Spleen (tissue), 11 donors: Measurements from ENCODE around the gene KRT38. TPM values are rescaled to one million over a fixed set of nuclear protein-coding genes. Genes with fewer than 3 reads are reported as not detected.

Experiments
- DNase-seq: peaks from one replicate; pipeline ENCODE4 v3.0.0-alpha.2; 2020
- H3K27ac ChIP-seq, 8 donors: fragments of 200-600 bp; sonication (generic) in 7 of 8; 1 replicate in 4 of 8; 2 replicates in 4 of 8; pipeline versions ENCODE4 v1.5.0 to v1.8.0; 2016 to 2021; ENCODE audit warnings: inconsistent platforms in 4 of 8, mild to moderate bottlenecking in 4 of 8, moderate library complexity in 1 of 8
- H3K27me3 ChIP-seq, 7 donors: fragments of 200-600 bp; sonication (generic) in 6 of 7; replicated peaks in 1 of 7; 1 replicate in 4 of 7; 2 replicates in 3 of 7; pipeline versions ENCODE4 v1.5.0 to v1.8.0; 2016 to 2021; ENCODE audit warnings: inconsistent platforms in 3 of 7, mild to moderate bottlenecking in 1 of 7
- H3K36me3 ChIP-seq, 6 donors: fragments of 200-600 bp; sonication (generic) in 5 of 6; 1 replicate in 4 of 6; 2 replicates in 2 of 6; pipeline versions ENCODE4 v1.5.0 to v1.8.0; 2016 to 2021; ENCODE audit warnings: inconsistent platforms in 2 of 6
- H3K4me1 ChIP-seq, 6 donors: fragments of 200-600 bp; sonication (generic) in 5 of 6; 1 replicate in 3 of 6; 2 replicates in 3 of 6; pipeline versions ENCODE4 v1.5.0 to v1.8.0; 2016 to 2021; ENCODE audit warnings: inconsistent platforms in 3 of 6
- H3K4me3 ChIP-seq, 8 donors: fragments of 200-600 bp; sonication (generic) in 7 of 8; 1 replicate in 4 of 8; 2 replicates in 4 of 8; pipeline versions ENCODE4 v1.5.0 to v1.8.0; 2016 to 2021; ENCODE audit warnings: inconsistent platforms in 4 of 8, mild to moderate bottlenecking in 4 of 8, moderate library complexity in 2 of 8
- H3K9me3 ChIP-seq, 8 donors: fragments of 200-600 bp; sonication (generic) in 7 of 8; 1 replicate in 4 of 8; 2 replicates in 4 of 8; pipeline versions ENCODE4 v1.5.0 to v1.8.0; 2016 to 2021; ENCODE audit warnings: inconsistent platforms in 4 of 8
- CTCF ChIP-seq, 11 experiments: fragments of 200-600 bp in 7 of 11; fragments of 450-650 bp in 4 of 11; sonication (generic) in 4 of 11; IDR thresholded peaks in 8 of 11; conservative IDR thresholded peaks in 3 of 11; 1 replicate in 7 of 11; 2 replicates in 4 of 11; pipeline versions ENCODE4 v1.4.0 to v1.8.0; 2016 to 2021; ENCODE audit warnings: antibody characterized with exemption in 11 of 11, inconsistent platforms in 4 of 11, mild to moderate bottlenecking in 1 of 11
- POLR2A ChIP-seq, 3 donors: fragments of 450-650 bp; IDR thresholded peaks; one replicate each; pipeline ENCODE4 v1.5.1; 2017; ENCODE audit warnings: antibody characterized with exemption in 3 of 3, mild to moderate bottlenecking in 1 of 3
- POLR2AphosphoS5 ChIP-seq, 3 donors: sonication (generic); formaldehyde crosslinking; IDR thresholded peaks; one replicate each; pipeline ENCODE4 v1.5.1; 2017; ENCODE audit warnings: antibody characterized with exemption in 3 of 3
- WGBS, 5 donors: extraction: QIAGEN DNeasy Blood & Tissue Kit in 3 of 5; methylation state at CpG; one replicate each; pipeline versions ENCODE4 v1.1.5 to v1.1.7; 2013 to 2018; 5-methylcytosine and 5-hydroxymethylcytosine counted together
- intact Hi-C: fragments of 100-400 bp; cut with DNase I; formaldehyde crosslinking; loops from one replicate; pipeline ENCODE4 v1.15.0; 2023; ENCODE audit warnings: low total_unique reads
- polyA plus RNA-seq, 3 donors: library from polyadenylated mRNA; stranded (reverse); fragments of 200-250 nt; gene quantifications; one replicate each; pipeline ENCODE4 v1.2.1, GENCODE V29; 2013
- total RNA-seq, 7 donors: library from RNA; depleted of rRNA in 3 of 7; stranded (reverse); fragments of >200 nt in 3 of 7; fragmentation: NEBNext Ultra II Directional in 4 of 7; extraction: Animal tissue kit (Norgen Biotek cat#: 25700) in 4 of 7; gene quantifications; one replicate each; pipeline versions ENCODE4 v1.1.0 to v1.2.1, GENCODE V29; 2016 to 2021
- donor health status: healthy with polysubstance abuse.
- donor health status: DM: no; HTN: no; CAD: no; lungs with moderate emphysema.
- donor health status: DM: no; HTN: no; CAD: no.
- donor health status: Bipolar disorder and iron deficiency.
- donor health status: healthy.
- donor health status: DM: no; HTN: no; CAD: no.
- donor health status: DM: yes; HTN: yes; CAD: no.

The KRT38 gene
- total and polyA plus RNA-seq, 10 donors, result 0.26 to 0.39 TPM; not detected in 8

DNA sequence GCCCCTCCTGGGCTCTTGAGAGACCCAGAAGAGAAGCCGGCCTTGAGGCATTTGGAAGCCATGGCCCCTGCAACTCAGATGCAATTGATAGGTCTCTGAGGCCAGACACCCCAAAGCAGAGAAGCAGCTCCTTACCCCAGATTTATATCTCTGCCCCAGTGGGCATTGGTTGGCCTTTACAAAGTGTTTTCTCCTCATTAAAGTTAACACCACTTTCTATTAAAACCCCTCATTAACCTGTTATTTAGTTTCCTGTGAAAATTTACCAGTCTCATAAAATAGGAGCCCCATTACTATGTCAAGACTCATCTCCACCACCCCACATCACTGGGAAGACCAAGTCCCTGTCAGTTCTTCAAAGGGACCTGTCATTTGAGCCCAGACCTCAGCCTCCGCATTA is 40.3 kb upstream of the KRT38 start, which contains the start of gene KRT35:
KRT35 (minus strand) TSS at position 116 of the 400 bp plus-strand sequence; CDS start at position 62, 54 bp downstream.
- no peak for DNase-seq
- intact Hi-C loops, result no loop called here

GRCh38 chr17:41480581-41480980 is 39.8 kb upstream of the KRT38 start:
- Histone ChIP-seq H3K4me1 (peaks cover 0 to 20% (median 6%) of the 10 kb centered on the region in 6 donors), H3K4me3 (no peak overlapping the region), H3K27me3 (no peaks in the 10 kb centered on the region), H3K9me3 (no peaks in the 10 kb centered on the region), H3K27ac (no peak overlapping the region), H3K36me3 (no peaks in the 10 kb centered on the region)
- 93 to 98% (median 96%) methylated on average over 8 to 10 of the region's 10 CpGs for WGBS, 5 donors
- DNase-seq, result no peak
- TF ChIP-seq POLR2A (IDR thresholded peaks at IDR 0.05) (no peak), CTCF (IDR thresholded peaks at IDR 0.05 in 8 of 11, conservative IDR thresholded peaks at IDR 0.05 in 3 of 11) (no peak)
- intact Hi-C loops, result no loop called here

More for the DNA sequence above, 40.3 kb upstream of the KRT38 start, which contains the start of gene KRT35:
- 95 to 100% (median 96%) methylated on average over 2 of the region's 2 CpGs for WGBS, 5 donors
- Histone ChIP-seq H3K36me3 (no peaks in the 10 kb centered on the region), H3K4me1 (peaks cover 0 to 20% (median 6%) of the 10 kb centered on the region in 6 donors), H3K9me3 (no peaks in the 10 kb centered on the region), H3K4me3 (no peak within 1 kb of the TSS), H3K27ac (peak within 1 kb of the TSS in 1 of 8 donors; percentile 46), H3K27me3 (peaks cover 0 to under 1% (median 0%) of the 10 kb centered on the region in 7 donors)
- TF ChIP-seq POLR2A (IDR thresholded peaks at IDR 0.05) (no peak), CTCF (IDR thresholded peaks at IDR 0.05 in 8 of 11, conservative IDR thresholded peaks at IDR 0.05 in 3 of 11) (no peak), POLR2AphosphoS5 (IDR thresholded peaks at IDR 0.05) (no peak)

GRCh38 chr17:41480136-41480535 is 39.4 kb upstream of the KRT38 start:
- 42 to 71% (median 59%) methylated on average over 2 of the region's 2 CpGs for WGBS, 5 donors
- TF ChIP-seq POLR2AphosphoS5 (IDR thresholded peaks at IDR 0.05), result no peak
- no peak for TF ChIP-seq POLR2A (IDR thresholded peaks at IDR 0.05)
- TF ChIP-seq CTCF (IDR thresholded peaks at IDR 0.05 in 8 of 11, conservative IDR thresholded peaks at IDR 0.05 in 3 of 11), result no peak
- intact Hi-C loops, result no loop called here

GRCh38 chr17:41478237-41478636 is 37.5 kb upstream of the KRT38 start:
- Histone ChIP-seq H3K27me3 (no peaks in the 10 kb centered on the region), H3K9me3 (peaks cover 0 to 5% (median 0%) of the 10 kb centered on the region in 8 donors), H3K4me1 (peaks cover 0 to 9% (median 4%) of the 10 kb centered on the region in 6 donors), H3K36me3 (no peaks in the 10 kb centered on the region), H3K4me3 (no peak overlapping the region), H3K27ac (no peak overlapping the region)
- TF ChIP-seq POLR2AphosphoS5 (IDR thresholded peaks at IDR 0.05) (no peak), POLR2A (IDR thresholded peaks at IDR 0.05) (no peak), CTCF (IDR thresholded peaks at IDR 0.05 in 8 of 11, conservative IDR thresholded peaks at IDR 0.05 in 3 of 11) (no peak)
- intact Hi-C loops, result no loop called here
- 72 to 92% (median 89%) methylated on average over 2 to 8 of the region's 8 CpGs for WGBS, 5 donors
- no peak for DNase-seq

More at GRCh38 chr17:41480136-41480535, 39.4 kb upstream of the KRT38 start:
- Histone ChIP-seq H3K4me1 (peaks cover 0 to 20% (median 6%) of the 10 kb centered on the region in 6 donors), H3K27ac (peak overlapping the region in 1 of 8 donors; percentile 46), H3K9me3 (no peaks in the 10 kb centered on the region), H3K27me3 (no peaks in the 10 kb centered on the region), H3K4me3 (no peak overlapping the region), H3K36me3 (no peaks in the 10 kb centered on the region)
- DNase-seq, result no peak
